ENCODE data around the gene NEK10. TPM values are rescaled to one million over a fixed set of nuclear protein-coding genes. Genes with fewer than 3 reads are reported as not detected.

NEK10 gene
- total RNA-seq, 1 experiment from 2014 or later = 0.66 TPM

- Mint-ChIP-seq H3K27me3 (ENCODE audit: low read depth) (no peaks in the 10 kb centered on the region), H3K27ac (no peak overlapping the region), H3K4me3 (no peak overlapping the region), H3K9me3 (peaks cover 6% of the 10 kb centered on the region in 2 experiments; a peak in 4 of 5 replicates), H3K36me3 (ENCODE audit: insufficient read depth in 1 of 3, low read depth in 3 of 3) (peaks cover 0 to 9% (median 4%) of the 10 kb centered on the region in 3 experiments; a peak in 2 of 7 replicates), H3K4me1 (no peaks in the 10 kb centered on the region)
- Histone ChIP-seq H3K27ac (ENCODE audit: insufficient read length, low read depth, low read length) (no peak overlapping the region), H2BK20ac (ENCODE audit: low read depth, low read length, poor library complexity, severe bottlenecking) (no peak overlapping the region), H3K79me2 (ENCODE audit: insufficient read depth, low read length) (no peaks in the 10 kb centered on the region), H2BK120ac (ENCODE audit: low read depth, low read length, poor library complexity, severe bottlenecking) (no peak overlapping the region), H3K4me1 (ENCODE audit: insufficient read depth, low read length) (no peaks in the 10 kb centered on the region), H3K9me3 (ENCODE audit: control insufficient read depth, low read depth, low read length) (no peaks in the 10 kb centered on the region), H3K79me1 (ENCODE audit: insufficient read depth, low read depth, low read length, poor library complexity, severe bottlenecking) (no peaks in the 10 kb centered on the region), H3K14ac (ENCODE audit: insufficient read depth, low read length) (no peak overlapping the region), H3K23me2 (ENCODE audit: insufficient read length, low read depth, low read length, poor library complexity, severe bottlenecking) (no peaks in the 10 kb centered on the region), H3K4ac (ENCODE audit: low read depth, low read length) (no peak overlapping the region), H2AK5ac (ENCODE audit: insufficient read length, low read length) (no peak overlapping the region), H2BK5ac (ENCODE audit: insufficient read length, low read length) (no peak overlapping the region), H2BK12ac (ENCODE audit: insufficient read length, low read depth, low read length) (no peak overlapping the region), H3K56ac (ENCODE audit: insufficient read length, low read depth, low read length) (no peak overlapping the region), H4K20me1 (ENCODE audit: control insufficient read depth, insufficient read depth, insufficient read length) (no peaks in the 10 kb centered on the region), H3K23ac (ENCODE audit: insufficient read length, low read depth, low read length) (no peak overlapping the region), H3K4me2 (ENCODE audit: insufficient read depth, insufficient read length, low read length) (no peak overlapping the region), H4K5ac (ENCODE audit: insufficient read length, low read depth, low read length) (no peak overlapping the region), H3K18ac (ENCODE audit: insufficient read length, low read depth, low read length) (no peak overlapping the region), H3T11ph (ENCODE audit: low read length) (no peak overlapping the region), H3K27me3 (ENCODE audit: insufficient read depth, low read length) (no peaks in the 10 kb centered on the region), H2AFZ (ENCODE audit: low read length) (no peak overlapping the region), H3K9ac (ENCODE audit: extremely low read depth, insufficient read length, low read length) (no peak overlapping the region), H4K8ac (replicated peaks; ENCODE audit: insufficient read length, low read depth, low read length) (no peak overlapping the region), H4K91ac (ENCODE audit: insufficient read length, low read depth, low read length) (no peak overlapping the region), H2BK15ac (ENCODE audit: low read depth, low read length) (no peak overlapping the region)
- no peak for DNase-seq
- no peak for TF ChIP-seq CTCF (conservative IDR thresholded peaks at IDR 0.05)
- WGBS (ENCODE audit: extremely low coverage, insufficient read length, low lambda C conversion rate) = no CpG with 5 or more reads among the region's 1 CpG
Measured at GRCh38 chr3:27326202-27326601, 43.0 kb downstream of the NEK10 start.

Data from H9 (cell line).